K562 (cell line): ENCODE measurements around the gene KNSTRN. TPM values are rescaled to one million over a fixed set of nuclear protein-coding genes. Genes with fewer than 3 reads are reported as not detected.
A peak's percentile ranks its signal among the peaks of the same experiment; 100 is the strongest.

ENCODE experiments used
- ARNT ChIP-seq, 2 experiments: fragments of 450-650 bp; IDR thresholded peaks; 2 replicates each; pipeline ENCODE4 v1.6.1; 2016; ENCODE audit warnings: mild to moderate bottlenecking in 1 of 2
- ETV5 ChIP-seq: sonication (generic); formaldehyde crosslinking; IDR thresholded peaks from 2 replicates; pipeline ENCODE4 v1.4.0; 2020; ENCODE audit warnings: low read depth, mild to moderate bottlenecking, missing genetic modification reagents
- GABPB1 ChIP-seq: sonication (generic); formaldehyde crosslinking; IDR thresholded peaks from 2 replicates; pipeline ENCODE4 v1.8.0; 2022; ENCODE audit warnings: mild to moderate bottlenecking, missing genetic modification reagents
- PCBP1 ChIP-seq: fragments of 200-400 bp; formaldehyde crosslinking; IDR thresholded peaks from 2 replicates; pipeline ENCODE4 v1.6.1; 2018; ENCODE audit warnings: mild to moderate bottlenecking, low read depth, low read length; ENCODE audit not compliant: poor library complexity, severe bottlenecking
- SIN3A ChIP-seq, 2 experiments: fragments of 150-350 bp in 1 of 2; IDR thresholded peaks; 2 replicates each; pipeline ENCODE4 v1.6.1; 2011 to 2016; ENCODE audit warnings: borderline replicate concordance in 2 of 2, low read depth in 2 of 2, low read length in 2 of 2, mild to moderate bottlenecking in 2 of 2, moderate library complexity in 2 of 2; ENCODE audit not compliant: control insufficient read depth in 1 of 2
- TCF7L2 ChIP-seq: fragments of 150-350 bp; IDR thresholded peaks from 2 replicates; pipeline ENCODE4 v1.6.1; 2016; ENCODE audit warnings: low read depth, mild to moderate bottlenecking, low read length, moderate library complexity
- U2AF1 ChIP-seq: fragments of 200-400 bp; formaldehyde crosslinking; optimal IDR thresholded peaks from 2 replicates; pipeline ENCODE3; 2017; ENCODE audit warnings: mild to moderate bottlenecking, low read depth, low read length, moderate library complexity
- ZNF12 ChIP-seq: sonication (generic); formaldehyde crosslinking; IDR thresholded peaks from 2 replicates; pipeline ENCODE4 v1.4.0; 2020; ENCODE audit warnings: mild to moderate bottlenecking, missing genetic modification reagents
- polyA plus RNA-seq, 8 experiments: library from polyadenylated mRNA; depleted of rRNA in 4 of 8; stranded (reverse) in 5 of 8; unstranded in 3 of 8; fragments of >200 nt; fragmentation: Nextera tagmentation in 2 of 8; fragmentation: Illumina TruSeq in 1 of 8; extraction: Ambion mirVana in 2 of 8; extraction: Trizol in 1 of 8; gene quantifications; 2 replicates each; pipeline versions ENCODE4 v1.2.1 to v1.2.3, GENCODE V29; 2011 to 2014; ENCODE audit warnings: inconsistent platforms in 1 of 8, missing spikeins in 1 of 8
- total RNA-seq, 7 experiments: library from RNA; depleted of rRNA in 6 of 7; stranded (reverse); fragments of >200 nt in 6 of 7; fragmentation: Illumina TruSeq in 2 of 7; extraction: Trizol in 2 of 7; gene quantifications; 2 replicates each; pipeline versions ENCODE4 v1.2.1 to v1.2.3, GENCODE V29; 2011 to 2021; ENCODE audit warnings: low replicate concordance in 1 of 7
- TF ChIP-seq, protein P1 (sequence below): IDR thresholded peaks from 2 replicates; pipeline ENCODE4 v1.6.1; 2011; ENCODE audit warnings: borderline replicate concordance, low read depth, mild to moderate bottlenecking, moderate library complexity, low read length; ENCODE audit not compliant: insufficient read depth, poor library complexity, severe bottlenecking
- TF ChIP-seq, protein P2 (sequence below), 2 experiments: IDR thresholded peaks; 2 replicates each; pipeline ENCODE4 v1.6.1; 2011; ENCODE audit warnings: borderline replicate concordance in 1 of 2, control low read depth in 1 of 2, low read depth in 1 of 2, low read length in 1 of 2, mild to moderate bottlenecking in 1 of 2, mixed read lengths in 1 of 2, moderate library complexity in 1 of 2; ENCODE audit not compliant: insufficient read depth in 1 of 2, insufficient read length in 1 of 2, poor library complexity in 1 of 2, severe bottlenecking in 1 of 2; ENCODE audit errors: extremely low read depth in 1 of 2
- TF ChIP-seq, protein P3 (sequence below), 2 experiments: fragments of 450-650 bp in 1 of 2; sonication (generic) in 1 of 2; formaldehyde crosslinking in 1 of 2; IDR thresholded peaks; 2 replicates each; pipeline versions ENCODE4 v1.7.1 to v1.9.0; 2016 to 2022; ENCODE audit warnings: inconsistent platforms in 1 of 2, mild to moderate bottlenecking in 1 of 2, missing genetic modification reagents in 1 of 2

KNSTRN gene
- total and polyA plus RNA-seq, 9 of the 15 experiments (the other 6 are each of a cell fraction or from before 2014, with no cell fraction given), result 48.7 to 88.2 (median 66.3) TPM

DNA sequence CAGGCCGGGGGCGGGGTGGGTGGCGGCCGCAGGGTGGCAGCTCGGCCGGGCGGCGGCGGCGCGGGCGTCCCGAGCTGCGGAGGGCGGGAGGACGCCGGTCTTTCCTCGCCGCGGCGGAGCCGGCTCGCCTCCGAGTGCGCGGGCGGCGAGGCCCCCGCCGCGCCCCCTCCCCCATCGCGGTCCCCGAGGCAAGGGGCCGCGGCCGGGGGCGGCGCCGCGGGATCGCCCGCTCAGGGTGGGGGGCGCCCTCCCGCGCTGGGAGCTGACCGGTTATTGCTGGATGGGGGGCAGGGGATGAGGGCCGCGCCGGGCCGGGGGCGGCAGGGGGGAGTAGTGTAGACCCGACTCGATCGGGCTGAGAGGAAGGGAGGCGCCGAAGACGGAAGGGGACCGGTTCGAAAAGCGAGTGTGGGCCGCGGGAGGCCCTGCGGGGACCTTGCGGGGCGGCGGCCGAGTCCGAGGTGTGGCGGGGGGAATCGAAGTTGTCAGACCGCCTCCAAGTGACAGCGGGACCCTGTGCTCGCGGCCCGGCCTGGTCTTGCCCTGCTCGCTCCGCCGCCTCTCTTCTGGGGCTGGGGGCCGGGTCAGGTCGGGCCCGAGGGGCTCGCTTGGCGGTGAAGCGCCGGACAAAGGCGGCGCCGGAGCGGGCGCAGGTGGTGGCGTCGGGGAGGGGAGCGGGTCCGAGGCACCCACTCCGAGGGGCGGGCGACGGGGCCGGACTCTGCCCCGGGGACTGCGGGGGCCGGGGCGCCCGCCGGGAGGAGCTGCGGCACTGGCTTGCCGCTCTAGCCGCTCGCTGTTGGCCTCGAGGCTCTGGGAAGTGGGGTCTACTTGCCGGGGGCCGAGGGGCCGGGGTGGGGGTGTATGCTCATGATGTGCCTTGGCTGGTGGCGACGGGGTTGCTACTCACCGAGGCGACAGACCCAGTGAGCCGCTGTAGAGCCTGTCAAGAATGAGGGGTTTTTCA lies 59.3 kb downstream of the KNSTRN start (continued):
- TF ChIP-seq, protein P1, sequence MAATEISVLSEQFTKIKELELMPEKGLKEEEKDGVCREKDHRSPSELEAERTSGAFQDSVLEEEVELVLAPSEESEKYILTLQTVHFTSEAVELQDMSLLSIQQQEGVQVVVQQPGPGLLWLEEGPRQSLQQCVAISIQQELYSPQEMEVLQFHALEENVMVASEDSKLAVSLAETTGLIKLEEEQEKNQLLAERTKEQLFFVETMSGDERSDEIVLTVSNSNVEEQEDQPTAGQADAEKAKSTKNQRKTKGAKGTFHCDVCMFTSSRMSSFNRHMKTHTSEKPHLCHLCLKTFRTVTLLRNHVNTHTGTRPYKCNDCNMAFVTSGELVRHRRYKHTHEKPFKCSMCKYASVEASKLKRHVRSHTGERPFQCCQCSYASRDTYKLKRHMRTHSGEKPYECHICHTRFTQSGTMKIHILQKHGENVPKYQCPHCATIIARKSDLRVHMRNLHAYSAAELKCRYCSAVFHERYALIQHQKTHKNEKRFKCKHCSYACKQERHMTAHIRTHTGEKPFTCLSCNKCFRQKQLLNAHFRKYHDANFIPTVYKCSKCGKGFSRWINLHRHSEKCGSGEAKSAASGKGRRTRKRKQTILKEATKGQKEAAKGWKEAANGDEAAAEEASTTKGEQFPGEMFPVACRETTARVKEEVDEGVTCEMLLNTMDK, result peak; percentile 53
- TF ChIP-seq, protein P2, sequence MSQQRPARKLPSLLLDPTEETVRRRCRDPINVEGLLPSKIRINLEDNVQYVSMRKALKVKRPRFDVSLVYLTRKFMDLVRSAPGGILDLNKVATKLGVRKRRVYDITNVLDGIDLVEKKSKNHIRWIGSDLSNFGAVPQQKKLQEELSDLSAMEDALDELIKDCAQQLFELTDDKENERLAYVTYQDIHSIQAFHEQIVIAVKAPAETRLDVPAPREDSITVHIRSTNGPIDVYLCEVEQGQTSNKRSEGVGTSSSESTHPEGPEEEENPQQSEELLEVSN (IDR thresholded peaks at IDR 0.05; ENCODE audit: borderline replicate concordance in 1 of 2, extremely low read depth in 1 of 2, insufficient read depth in 1 of 2, insufficient read length in 1 of 2, low read depth in 1 of 2, low read length in 1 of 2, poor library complexity in 1 of 2, severe bottlenecking in 1 of 2), result peak in 1 of 2 experiments; percentile 74
- TF ChIP-seq ZNF12, result 0 out of 2 replicates have a peak, but pooled peaks have one; percentile 36
- TF ChIP-seq ARNT (IDR thresholded peaks at IDR 0.05), result no peak
- TF ChIP-seq TCF7L2, result no peak
- TF ChIP-seq ETV5, result 0 out of 2 replicates have a peak, but pooled peaks have one; percentile 26
- TF ChIP-seq, protein P3, sequence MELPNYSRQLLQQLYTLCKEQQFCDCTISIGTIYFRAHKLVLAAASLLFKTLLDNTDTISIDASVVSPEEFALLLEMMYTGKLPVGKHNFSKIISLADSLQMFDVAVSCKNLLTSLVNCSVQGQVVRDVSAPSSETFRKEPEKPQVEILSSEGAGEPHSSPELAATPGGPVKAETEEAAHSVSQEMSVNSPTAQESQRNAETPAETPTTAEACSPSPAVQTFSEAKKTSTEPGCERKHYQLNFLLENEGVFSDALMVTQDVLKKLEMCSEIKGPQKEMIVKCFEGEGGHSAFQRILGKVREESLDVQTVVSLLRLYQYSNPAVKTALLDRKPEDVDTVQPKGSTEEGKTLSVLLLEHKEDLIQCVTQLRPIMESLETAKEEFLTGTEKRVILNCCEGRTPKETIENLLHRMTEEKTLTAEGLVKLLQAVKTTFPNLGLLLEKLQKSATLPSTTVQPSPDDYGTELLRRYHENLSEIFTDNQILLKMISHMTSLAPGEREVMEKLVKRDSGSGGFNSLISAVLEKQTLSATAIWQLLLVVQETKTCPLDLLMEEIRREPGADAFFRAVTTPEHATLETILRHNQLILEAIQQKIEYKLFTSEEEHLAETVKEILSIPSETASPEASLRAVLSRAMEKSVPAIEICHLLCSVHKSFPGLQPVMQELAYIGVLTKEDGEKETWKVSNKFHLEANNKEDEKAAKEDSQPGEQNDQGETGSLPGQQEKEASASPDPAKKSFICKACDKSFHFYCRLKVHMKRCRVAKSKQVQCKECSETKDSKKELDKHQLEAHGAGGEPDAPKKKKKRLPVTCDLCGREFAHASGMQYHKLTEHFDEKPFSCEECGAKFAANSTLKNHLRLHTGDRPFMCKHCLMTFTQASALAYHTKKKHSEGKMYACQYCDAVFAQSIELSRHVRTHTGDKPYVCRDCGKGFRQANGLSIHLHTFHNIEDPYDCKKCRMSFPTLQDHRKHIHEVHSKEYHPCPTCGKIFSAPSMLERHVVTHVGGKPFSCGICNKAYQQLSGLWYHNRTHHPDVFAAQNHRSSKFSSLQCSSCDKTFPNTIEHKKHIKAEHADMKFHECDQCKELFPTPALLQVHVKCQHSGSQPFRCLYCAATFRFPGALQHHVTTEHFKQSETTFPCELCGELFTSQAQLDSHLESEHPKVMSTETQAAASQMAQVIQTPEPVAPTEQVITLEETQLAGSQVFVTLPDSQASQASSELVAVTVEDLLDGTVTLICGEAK (IDR thresholded peaks at IDR 0.05), result 0 out of 2 replicates have a peak, but pooled peaks have one; percentile 25
- TF ChIP-seq, protein P3 (CRISPR knock-in tag; IDR thresholded peaks at IDR 0.05), result no peak
- TF ChIP-seq U2AF1, result peak; percentile 58
- TF ChIP-seq SIN3A (IDR thresholded peaks at IDR 0.05; ENCODE audit: borderline replicate concordance in 2 of 2, control insufficient read depth in 1 of 2, low read depth in 2 of 2, low read length in 2 of 2), result peak in 1 of 2 experiments; percentile 11; a peak in 2 of 4 replicates
- TF ChIP-seq PCBP1, result peak; percentile 9
- TF ChIP-seq GABPB1, result 0 out of 2 replicates have a peak, but pooled peaks have one; percentile 4
